Tibial nerve (tissue), 3 donors: ENCODE measurements around the gene UNCX.

ENCODE experiments used
- POLR2A ChIP-seq, 2 donors: fragments of 450-650 bp; IDR thresholded peaks; one replicate each; pipeline ENCODE4 v1.6.1; 2017; ENCODE audit warnings: antibody characterized with exemption in 2 of 2, mild to moderate bottlenecking in 2 of 2, moderate library complexity in 2 of 2
- TF ChIP-seq, protein P1 (sequence below), 5 experiments: fragments of 200-600 bp in 3 of 5; fragments of 450-650 bp in 2 of 5; sonication (generic) in 3 of 5; IDR thresholded peaks; one replicate each; pipeline ENCODE4 v1.5.1; 2016 to 2019; ENCODE audit warnings: antibody characterized with exemption in 5 of 5, mild to moderate bottlenecking in 3 of 5, moderate library complexity in 2 of 5

DNA sequence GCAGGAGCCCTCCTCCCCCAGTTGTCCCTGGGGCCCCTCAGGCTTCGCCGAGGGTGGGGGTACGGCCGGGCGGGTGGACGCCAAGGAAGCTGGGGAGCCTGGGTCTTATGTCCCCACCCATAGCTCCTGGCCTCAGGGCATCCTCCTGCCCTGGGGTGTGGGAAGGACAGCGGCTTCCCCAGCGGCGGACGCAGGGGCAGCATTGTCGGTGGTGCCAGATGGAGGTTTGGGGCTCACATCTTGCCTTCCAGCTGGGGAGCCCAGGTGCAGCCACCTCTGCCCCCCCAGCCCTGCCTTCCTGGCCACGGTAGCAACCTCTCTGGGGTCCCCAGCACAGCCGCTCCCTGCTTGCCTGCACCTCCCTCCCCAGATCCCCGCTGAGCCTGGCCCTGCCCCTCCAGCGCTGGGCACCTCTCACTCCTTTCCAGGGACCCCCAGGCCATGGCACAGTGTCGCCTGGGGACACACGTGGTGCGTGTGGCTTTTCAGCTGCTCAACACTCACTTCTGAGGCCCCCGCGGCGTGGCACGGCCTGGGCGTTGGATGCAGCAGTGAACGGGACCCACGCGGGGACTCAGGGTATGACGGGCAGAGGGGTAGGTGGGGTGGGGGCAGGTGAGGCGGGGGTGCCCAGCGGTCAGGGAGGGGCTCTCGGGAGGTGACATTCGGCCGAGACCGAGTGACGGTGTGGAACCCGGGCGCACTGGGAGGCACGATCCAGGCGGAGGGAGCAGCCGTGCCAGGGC, 53.1 kb downstream of the UNCX start:
- TF ChIP-seq POLR2A (IDR thresholded peaks at IDR 0.05): no peak
- TF ChIP-seq, protein P1, sequence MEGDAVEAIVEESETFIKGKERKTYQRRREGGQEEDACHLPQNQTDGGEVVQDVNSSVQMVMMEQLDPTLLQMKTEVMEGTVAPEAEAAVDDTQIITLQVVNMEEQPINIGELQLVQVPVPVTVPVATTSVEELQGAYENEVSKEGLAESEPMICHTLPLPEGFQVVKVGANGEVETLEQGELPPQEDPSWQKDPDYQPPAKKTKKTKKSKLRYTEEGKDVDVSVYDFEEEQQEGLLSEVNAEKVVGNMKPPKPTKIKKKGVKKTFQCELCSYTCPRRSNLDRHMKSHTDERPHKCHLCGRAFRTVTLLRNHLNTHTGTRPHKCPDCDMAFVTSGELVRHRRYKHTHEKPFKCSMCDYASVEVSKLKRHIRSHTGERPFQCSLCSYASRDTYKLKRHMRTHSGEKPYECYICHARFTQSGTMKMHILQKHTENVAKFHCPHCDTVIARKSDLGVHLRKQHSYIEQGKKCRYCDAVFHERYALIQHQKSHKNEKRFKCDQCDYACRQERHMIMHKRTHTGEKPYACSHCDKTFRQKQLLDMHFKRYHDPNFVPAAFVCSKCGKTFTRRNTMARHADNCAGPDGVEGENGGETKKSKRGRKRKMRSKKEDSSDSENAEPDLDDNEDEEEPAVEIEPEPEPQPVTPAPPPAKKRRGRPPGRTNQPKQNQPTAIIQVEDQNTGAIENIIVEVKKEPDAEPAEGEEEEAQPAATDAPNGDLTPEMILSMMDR (IDR thresholded peaks at IDR 0.05): no peak
